ENCODE results near the gene ANKRD11. TPM values are rescaled to one million over a fixed set of nuclear protein-coding genes. Genes with fewer than 3 reads are reported as not detected.

Gene ANKRD11
- total RNA-seq, 1 donor from 2014 or later, result 165 TPM

GRCh38 chr16:89448656-89449055, 41.7 kb downstream of the ANKRD11 start:
- no peak for TF ChIP-seq CTCF (IDR thresholded peaks at IDR 0.05; ENCODE audit: unreplicated experiment)
- Mint-ChIP-seq H3K4me3 (ENCODE audit: unreplicated experiment) (no peak overlapping the region), H3K9me3 (ENCODE audit: unreplicated experiment) (no peaks in the 10 kb centered on the region), H3K27me3 (ENCODE audit: unreplicated experiment) (peaks cover 14% of the 10 kb centered on the region), H3K4me1 (ENCODE audit: unreplicated experiment) (peaks cover 64% of the 10 kb centered on the region), H3K36me3 (ENCODE audit: low read depth, unreplicated experiment) (no peaks in the 10 kb centered on the region), H3K27ac (ENCODE audit: unreplicated experiment) (no peak overlapping the region)
- no peak for DNase-seq (ENCODE audit: low spot score)

GRCh38 chr16:89446975-89447293, 43.4 kb downstream of the ANKRD11 start:
- peaks cover 69% of the 10 kb centered on the region for H3K4me1 Mint-ChIP-seq (ENCODE audit: unreplicated experiment)
- no peak for TF ChIP-seq CTCF (IDR thresholded peaks at IDR 0.05; ENCODE audit: unreplicated experiment)
- no peaks in the 10 kb centered on the region for H3K9me3 Mint-ChIP-seq (ENCODE audit: unreplicated experiment)
- H3K4me3 Mint-ChIP-seq (ENCODE audit: unreplicated experiment), result no peak overlapping the region
- H3K27me3 Mint-ChIP-seq (ENCODE audit: unreplicated experiment), result peaks cover 16% of the 10 kb centered on the region
- H3K27ac Mint-ChIP-seq (ENCODE audit: unreplicated experiment), result peak overlapping the region; percentile 82
- DNase-seq (ENCODE audit: low spot score), result no peak
- no peaks in the 10 kb centered on the region for H3K36me3 Mint-ChIP-seq (ENCODE audit: low read depth, unreplicated experiment)

GRCh38 chr16:89446136-89446974, 44.0 kb downstream of the ANKRD11 start:
- H3K9me3 Mint-ChIP-seq (ENCODE audit: unreplicated experiment), result no peaks in the 10 kb centered on the region
- peaks cover 18% of the 10 kb centered on the region for H3K27me3 Mint-ChIP-seq (ENCODE audit: unreplicated experiment)
- H3K4me3 Mint-ChIP-seq (ENCODE audit: unreplicated experiment), result no peak overlapping the region
- H3K27ac Mint-ChIP-seq (ENCODE audit: unreplicated experiment), result peak overlapping the region; percentile 77
- no peak for TF ChIP-seq CTCF (IDR thresholded peaks at IDR 0.05; ENCODE audit: unreplicated experiment)
- H3K36me3 Mint-ChIP-seq (ENCODE audit: low read depth, unreplicated experiment), result peaks cover under 1% of the 10 kb centered on the region
- DNase-seq (ENCODE audit: low spot score), result no peak
- H3K4me1 Mint-ChIP-seq (ENCODE audit: unreplicated experiment), result peaks cover 72% of the 10 kb centered on the region

GRCh38 chr16:89445166-89445565, 45.2 kb downstream of the ANKRD11 start:
- no peak for DNase-seq (ENCODE audit: low spot score)
- no peak overlapping the region for H3K4me3 Mint-ChIP-seq (ENCODE audit: unreplicated experiment)
- H3K9me3 Mint-ChIP-seq (ENCODE audit: unreplicated experiment), result no peaks in the 10 kb centered on the region
- peaks cover 23% of the 10 kb centered on the region for H3K27me3 Mint-ChIP-seq (ENCODE audit: unreplicated experiment)
- no peak for TF ChIP-seq CTCF (IDR thresholded peaks at IDR 0.05; ENCODE audit: unreplicated experiment)
- H3K27ac Mint-ChIP-seq (ENCODE audit: unreplicated experiment), result peak overlapping the region; percentile 61
- H3K4me1 Mint-ChIP-seq (ENCODE audit: unreplicated experiment), result peaks cover 71% of the 10 kb centered on the region
- peaks cover 3% of the 10 kb centered on the region for H3K36me3 Mint-ChIP-seq (ENCODE audit: low read depth, unreplicated experiment)

- H3K27me3 Mint-ChIP-seq (ENCODE audit: unreplicated experiment), result peaks cover 23% of the 10 kb centered on the region
- TF ChIP-seq CTCF (IDR thresholded peaks at IDR 0.05; ENCODE audit: unreplicated experiment), result no peak
- H3K27ac Mint-ChIP-seq (ENCODE audit: unreplicated experiment), result no peak overlapping the region
- DNase-seq (ENCODE audit: low spot score), result no peak
- H3K4me3 Mint-ChIP-seq (ENCODE audit: unreplicated experiment), result no peak overlapping the region
- H3K4me1 Mint-ChIP-seq (ENCODE audit: unreplicated experiment), result peaks cover 70% of the 10 kb centered on the region
- peaks cover 3% of the 10 kb centered on the region for H3K36me3 Mint-ChIP-seq (ENCODE audit: low read depth, unreplicated experiment)
- H3K9me3 Mint-ChIP-seq (ENCODE audit: unreplicated experiment), result no peaks in the 10 kb centered on the region
These were observed 45.6 kb downstream of the ANKRD11 start for GRCh38 chr16:89444728-89445127.
